Upper lobe of left lung (tissue), 4 donors: Measurements from ENCODE around the gene RABGAP1.

Experiments used
- CTCF ChIP-seq, 6 experiments: fragments of 450-650 bp in 4 of 6; fragments of 200-600 bp in 2 of 6; sonication (generic) in 2 of 6; IDR thresholded peaks; one replicate each; pipeline ENCODE4 v1.5.1; 2016 to 2019; ENCODE audit warnings: antibody characterized with exemption in 6 of 6
- POLR2A ChIP-seq, 4 donors: fragments of 450-650 bp; IDR thresholded peaks; one replicate each; pipeline ENCODE4 v1.5.1; 2016 to 2017; ENCODE audit warnings: antibody characterized with exemption in 4 of 4, mild to moderate bottlenecking in 2 of 4

- no peak for TF ChIP-seq CTCF (IDR thresholded peaks at IDR 0.05)
- TF ChIP-seq POLR2A (IDR thresholded peaks at IDR 0.05): no peak
Measured at GRCh38 chr9:123113185-123113584, 172.4 kb downstream of the RABGAP1 start.
